Measurements from ENCODE around the gene ANKRD13B.
A peak's percentile ranks its signal among the peaks of the same experiment; 100 is the strongest.

ANKRD13B gene

GRCh38 chr17:29579866-29580771, 12.8 kb upstream of the ANKRD13B start:
- H3K9me3 Mint-ChIP-seq: no peaks in the 10 kb centered on the region
- H3K4me3 Mint-ChIP-seq: no peak overlapping the region
- peaks cover 20% of the 10 kb centered on the region for H3K4me1 Mint-ChIP-seq
- H3K36me3 Mint-ChIP-seq (ENCODE audit: insufficient read depth): peaks cover 13% of the 10 kb centered on the region
- peak; percentile 86 to 89 for DNase-seq (ENCODE audit: low spot score in 2 of 2)
- ATAC-seq (replicated peaks; ENCODE audit: extremely low read depth, poor library complexity, severe bottlenecking): peak; percentile 99
- no peak overlapping the region for H3K27ac Mint-ChIP-seq (ENCODE audit: low read depth)
- no peaks in the 10 kb centered on the region for H3K27me3 Mint-ChIP-seq

DNA sequence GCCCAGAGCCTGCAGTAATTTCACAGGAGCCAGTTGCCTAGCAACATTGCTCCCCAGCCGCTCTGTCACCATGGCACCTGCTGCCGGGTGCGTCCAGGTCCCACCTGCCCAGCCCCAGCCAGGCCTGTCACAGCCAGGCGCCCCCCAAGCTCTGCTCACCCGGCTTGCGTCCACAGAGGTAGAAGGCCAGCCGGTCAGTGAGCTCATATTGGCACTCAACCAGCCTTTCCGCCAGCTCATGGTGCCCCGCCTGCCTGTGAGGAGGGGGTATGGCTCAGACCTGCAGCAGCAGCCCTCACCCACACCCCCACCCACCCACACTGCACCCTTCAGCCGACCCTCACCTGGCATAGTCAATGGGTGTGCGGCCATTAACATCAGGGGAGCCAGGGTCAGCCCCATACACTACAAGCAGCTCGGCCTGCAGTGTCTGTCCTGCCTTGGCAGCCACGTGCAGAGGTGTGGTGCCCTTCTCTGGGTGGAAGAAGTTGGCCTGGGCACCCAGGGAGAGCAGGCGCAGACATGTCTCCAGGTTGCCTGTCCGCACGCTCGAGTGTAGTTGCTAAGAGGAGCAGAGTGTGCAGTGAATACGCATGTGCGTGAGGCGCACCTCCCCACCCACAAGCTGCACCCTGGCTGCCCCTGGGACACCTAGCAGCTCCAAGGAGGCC, 11.2 kb upstream of the ANKRD13B start:
- Mint-ChIP-seq H3K4me1 (peaks cover 33% of the 10 kb centered on the region), H3K36me3 (ENCODE audit: insufficient read depth) (peaks cover 10% of the 10 kb centered on the region), H3K9me3 (no peaks in the 10 kb centered on the region), H3K27ac (ENCODE audit: low read depth) (no peak overlapping the region), H3K27me3 (no peaks in the 10 kb centered on the region), H3K4me3 (no peak overlapping the region)
- ATAC-seq (replicated peaks; ENCODE audit: extremely low read depth, poor library complexity, severe bottlenecking) (no peak), DNase-seq (ENCODE audit: low spot score in 2 of 2) (no peak)

DNA sequence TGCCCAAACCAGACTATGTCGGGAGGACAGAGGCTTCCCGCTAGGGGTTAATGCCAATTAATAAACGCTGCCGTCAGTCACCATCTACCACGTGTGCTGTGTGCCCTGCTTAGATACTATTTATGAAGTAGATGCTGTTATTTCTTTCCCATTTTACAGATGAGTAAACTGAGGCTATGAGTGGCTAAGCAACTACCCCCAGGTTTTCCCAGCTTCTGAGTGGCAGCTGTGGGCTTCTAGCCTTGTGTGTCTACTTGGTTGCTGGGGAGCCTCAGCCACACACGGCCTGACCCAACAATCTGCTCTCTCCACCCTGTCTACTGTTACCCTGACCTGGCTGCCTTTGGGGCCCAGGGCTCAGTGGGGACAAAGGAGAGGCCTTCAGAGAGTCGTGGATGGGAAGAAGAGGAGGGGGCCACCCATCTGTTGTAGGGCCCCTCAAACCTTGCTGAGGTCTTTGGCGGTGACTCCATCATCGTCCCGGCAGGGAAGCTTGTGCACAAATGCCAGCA, 10.6 kb upstream of the ANKRD13B start:
- no peak overlapping the region for H3K27ac Mint-ChIP-seq (ENCODE audit: low read depth)
- H3K36me3 Mint-ChIP-seq (ENCODE audit: insufficient read depth): peaks cover 10% of the 10 kb centered on the region
- no peak overlapping the region for H3K4me3 Mint-ChIP-seq

GRCh38 chr17:29582772-29583171, 10.2 kb upstream of the ANKRD13B start:
- ATAC-seq (replicated peaks; ENCODE audit: extremely low read depth, poor library complexity, severe bottlenecking) (no peak), DNase-seq (ENCODE audit: low spot score in 2 of 2) (no peak)
- Mint-ChIP-seq H3K4me3 (no peak overlapping the region), H3K27me3 (no peaks in the 10 kb centered on the region), H3K36me3 (ENCODE audit: insufficient read depth) (peaks cover 10% of the 10 kb centered on the region), H3K27ac (ENCODE audit: low read depth) (no peak overlapping the region), H3K4me1 (peaks cover 43% of the 10 kb centered on the region), H3K9me3 (no peaks in the 10 kb centered on the region)

More for the DNA sequence above, 10.6 kb upstream of the ANKRD13B start:
- Mint-ChIP-seq H3K4me1 (peaks cover 38% of the 10 kb centered on the region), H3K27me3 (no peaks in the 10 kb centered on the region), H3K9me3 (no peaks in the 10 kb centered on the region)
- ATAC-seq (replicated peaks; ENCODE audit: extremely low read depth, poor library complexity, severe bottlenecking) (no peak), DNase-seq (ENCODE audit: low spot score in 2 of 2) (no peak)

DNA sequence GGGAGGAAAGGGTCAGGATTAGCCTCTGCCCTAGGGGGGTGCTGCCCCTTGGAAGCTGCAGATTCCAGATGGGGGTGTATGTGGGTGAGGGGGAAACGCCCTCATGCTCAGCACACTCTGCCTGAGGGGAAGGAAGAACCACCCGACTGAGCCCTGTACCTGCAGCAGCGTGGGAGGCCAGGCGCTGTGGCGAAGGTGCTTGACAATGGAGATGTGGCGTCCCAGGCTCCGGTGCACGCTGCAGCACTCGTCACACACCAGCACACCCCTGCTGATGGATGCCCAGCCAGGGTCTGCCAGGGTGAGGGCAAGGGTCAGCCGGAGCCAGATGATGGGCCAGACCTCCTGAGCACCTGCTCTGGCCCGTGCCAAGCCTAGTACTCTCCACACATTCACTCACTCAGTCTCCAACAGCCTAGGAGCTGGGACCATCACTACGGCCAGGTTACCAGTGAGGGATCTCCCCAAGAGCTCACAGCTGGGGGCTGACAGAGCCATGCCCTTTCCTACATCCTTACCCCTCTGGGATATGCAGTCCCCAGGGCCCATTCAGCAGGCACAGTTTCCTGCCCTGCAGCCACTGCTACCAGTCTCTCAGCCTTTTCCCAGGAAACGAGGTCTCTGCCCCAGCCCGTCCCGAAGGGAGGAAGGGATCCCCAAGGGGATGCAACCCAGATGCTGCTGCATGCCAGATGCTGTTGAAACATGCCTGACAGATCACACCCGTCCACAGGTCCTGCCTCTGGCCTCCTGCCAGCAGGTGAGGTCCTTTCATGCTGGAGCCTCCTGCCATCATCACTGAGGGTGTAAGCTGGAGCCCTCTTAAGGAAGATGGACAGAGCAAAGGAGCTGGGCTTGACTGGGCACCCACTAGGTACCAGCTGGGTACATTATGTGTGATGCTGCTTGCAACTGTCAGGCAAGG, 9.3 kb upstream of the ANKRD13B start:
- Mint-ChIP-seq H3K27me3 (no peaks in the 10 kb centered on the region), H3K27ac (ENCODE audit: low read depth) (no peak overlapping the region), H3K4me1 (peaks cover 49% of the 10 kb centered on the region), H3K4me3 (no peak overlapping the region), H3K36me3 (ENCODE audit: insufficient read depth) (peaks cover 10% of the 10 kb centered on the region), H3K9me3 (no peaks in the 10 kb centered on the region)
- no peak for DNase-seq (ENCODE audit: low spot score in 2 of 2)
- ATAC-seq (replicated peaks; ENCODE audit: extremely low read depth, poor library complexity, severe bottlenecking): no peak

DNA sequence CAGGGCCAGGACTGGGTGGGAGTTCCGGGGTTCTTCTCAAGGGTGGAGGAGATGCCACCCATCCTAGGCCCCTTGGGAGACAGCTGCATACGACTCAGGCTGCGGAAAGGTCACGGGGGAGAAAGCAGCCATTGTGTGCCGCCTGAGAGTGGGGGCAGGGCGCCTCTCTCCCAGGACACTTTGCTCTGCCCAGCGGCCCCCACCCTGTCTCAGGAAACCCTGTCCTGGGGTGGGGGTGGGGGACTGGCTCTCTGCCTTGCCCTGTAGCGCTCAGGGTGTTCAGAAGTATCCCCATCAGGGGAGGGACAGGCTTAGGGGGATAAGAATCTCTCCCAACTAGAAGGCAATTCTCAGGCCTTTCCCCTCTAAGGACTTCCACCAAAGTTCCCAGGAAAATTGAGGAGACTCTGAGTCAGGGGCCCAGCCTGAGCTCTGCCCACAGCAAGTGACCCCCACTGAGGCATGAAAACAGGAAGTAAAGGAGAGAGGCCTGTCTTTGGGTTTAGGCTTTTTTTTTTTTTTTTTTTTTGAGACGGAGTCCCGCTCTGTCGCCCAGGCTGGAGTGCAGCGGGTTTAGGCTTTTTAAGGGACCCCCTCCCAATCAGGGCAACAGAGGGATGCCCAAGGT, 8.4 kb upstream of the ANKRD13B start:
- no peak overlapping the region for H3K4me3 Mint-ChIP-seq
- H3K9me3 Mint-ChIP-seq: no peaks in the 10 kb centered on the region
- ATAC-seq (replicated peaks; ENCODE audit: extremely low read depth, poor library complexity, severe bottlenecking) (no peak), DNase-seq (ENCODE audit: low spot score in 2 of 2) (no peak)
- H3K4me1 Mint-ChIP-seq: peaks cover 49% of the 10 kb centered on the region
- H3K27ac Mint-ChIP-seq (ENCODE audit: low read depth): no peak overlapping the region
- H3K36me3 Mint-ChIP-seq (ENCODE audit: insufficient read depth): peaks cover 10% of the 10 kb centered on the region
- no peaks in the 10 kb centered on the region for H3K27me3 Mint-ChIP-seq

DNA sequence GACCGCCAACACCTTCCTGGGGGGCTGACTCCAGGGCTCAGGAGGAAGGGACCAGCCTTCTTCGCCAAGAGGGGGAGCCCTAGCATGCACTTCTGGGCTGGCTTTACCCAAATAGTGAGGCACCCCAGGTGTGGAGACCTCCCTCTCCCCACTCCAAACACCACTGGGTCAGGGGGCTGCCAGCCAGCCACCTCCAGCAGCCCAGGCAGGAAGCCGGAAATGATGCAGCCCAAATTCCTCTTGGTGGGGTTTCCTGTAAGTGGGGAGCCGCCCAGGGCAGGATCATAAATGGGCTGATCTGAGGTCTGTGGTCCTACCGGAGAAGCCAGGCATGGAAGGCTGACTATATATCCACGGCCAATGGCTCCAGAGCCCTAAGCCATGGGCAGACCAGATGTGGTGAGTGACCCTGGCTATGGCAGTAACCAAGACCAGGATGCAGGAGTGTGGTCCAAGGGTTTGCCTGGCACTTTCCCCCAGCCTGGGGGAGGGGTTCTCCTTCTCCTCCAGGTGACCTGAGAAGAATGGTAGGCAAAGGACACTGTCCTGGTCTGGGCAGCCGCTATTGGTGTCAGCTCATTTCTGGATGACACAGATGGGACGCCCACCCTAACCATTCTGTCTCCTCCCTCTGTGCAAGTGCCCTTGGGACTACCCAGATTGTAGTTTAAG, 7.7 kb upstream of the ANKRD13B start:
- H3K27ac Mint-ChIP-seq (ENCODE audit: low read depth): peak overlapping the region; percentile 8
- peaks cover 10% of the 10 kb centered on the region for H3K36me3 Mint-ChIP-seq (ENCODE audit: insufficient read depth)

GRCh38 chr17:29586676-29587469, 6.1 kb upstream of the ANKRD13B start:
- H3K36me3 Mint-ChIP-seq (ENCODE audit: insufficient read depth): peaks cover 7% of the 10 kb centered on the region
- no peak overlapping the region for H3K27ac Mint-ChIP-seq (ENCODE audit: low read depth)
- H3K4me3 Mint-ChIP-seq: peak overlapping the region; percentile 87
- peaks cover 63% of the 10 kb centered on the region for H3K4me1 Mint-ChIP-seq
- no peak for DNase-seq (ENCODE audit: low spot score in 2 of 2)
- H3K9me3 Mint-ChIP-seq: no peaks in the 10 kb centered on the region
- no peaks in the 10 kb centered on the region for H3K27me3 Mint-ChIP-seq
- ATAC-seq (replicated peaks; ENCODE audit: extremely low read depth, poor library complexity, severe bottlenecking): no peak

More for the DNA sequence above, 7.7 kb upstream of the ANKRD13B start:
- Mint-ChIP-seq H3K4me1 (peaks cover 51% of the 10 kb centered on the region), H3K9me3 (no peaks in the 10 kb centered on the region), H3K27me3 (no peaks in the 10 kb centered on the region), H3K4me3 (no peak overlapping the region)
- DNase-seq (ENCODE audit: low spot score in 2 of 2) (no peak), ATAC-seq (replicated peaks; ENCODE audit: extremely low read depth, poor library complexity, severe bottlenecking) (no peak)

- peaks cover 67% of the 10 kb centered on the region for H3K4me1 Mint-ChIP-seq
- peak overlapping the region; percentile 89 for H3K27ac Mint-ChIP-seq (ENCODE audit: low read depth)
Observed at GRCh38 chr17:29587591-29587990, 5.3 kb upstream of the ANKRD13B start.

GRCh38 chr17:29588017-29588561, 4.8 kb upstream of the ANKRD13B start:
- ATAC-seq (replicated peaks; ENCODE audit: extremely low read depth, poor library complexity, severe bottlenecking) (no peak), DNase-seq (ENCODE audit: low spot score in 2 of 2) (no peak)
- no peaks in the 10 kb centered on the region for H3K27me3 Mint-ChIP-seq
- H3K36me3 Mint-ChIP-seq (ENCODE audit: insufficient read depth): peaks cover 5% of the 10 kb centered on the region
- peaks cover 67% of the 10 kb centered on the region for H3K4me1 Mint-ChIP-seq
- H3K4me3 Mint-ChIP-seq: peak overlapping the region; percentile 87
- H3K27ac Mint-ChIP-seq (ENCODE audit: low read depth): peak overlapping the region; percentile 89
- no peaks in the 10 kb centered on the region for H3K9me3 Mint-ChIP-seq

More at GRCh38 chr17:29587591-29587990, 5.3 kb upstream of the ANKRD13B start:
- H3K27me3 Mint-ChIP-seq: no peaks in the 10 kb centered on the region
- H3K36me3 Mint-ChIP-seq (ENCODE audit: insufficient read depth): peaks cover 6% of the 10 kb centered on the region
- ATAC-seq (replicated peaks; ENCODE audit: extremely low read depth, poor library complexity, severe bottlenecking): no peak
- no peaks in the 10 kb centered on the region for H3K9me3 Mint-ChIP-seq
- no peak for DNase-seq (ENCODE audit: low spot score in 2 of 2)
- H3K4me3 Mint-ChIP-seq: peak overlapping the region; percentile 87

Measured in central memory CD8-positive, alpha-beta T cell (primary cell).